Bronchial epithelial cell (primary cell): ENCODE measurements around the gene TMCO4. TPM values are rescaled to one million over a fixed set of nuclear protein-coding genes. Genes with fewer than 3 reads are reported as not detected.

Experiments used
- DNase-seq: peaks from one replicate; pipeline ENCODE4 v3.0.0-alpha.2; 2010; ENCODE audit warnings: low read depth
- FAIRE-seq: peaks from 2 replicates; lab custom pipeline; 2011; peaks lifted over from hg19 to GRCh38; lab: Jason Lieb, UNC
- H3K27me3 ChIP-seq: 2 replicates; pipeline ENCODE4 v1.5.1; 2011; ENCODE audit warnings: low read length; ENCODE audit not compliant: control insufficient read depth, insufficient read depth
- H3K36me3 ChIP-seq: 2 replicates; pipeline ENCODE4 v1.5.1; 2011; ENCODE audit warnings: low read length; ENCODE audit not compliant: control insufficient read depth, insufficient read depth
- H3K4me3 ChIP-seq: 2 replicates; pipeline ENCODE4 v1.5.1; 2011; ENCODE audit warnings: mild to moderate bottlenecking, low read depth, low read length, control low read depth
- total RNA-seq: library from RNA; depleted of rRNA; stranded (reverse); fragments of >200 nt; gene quantifications from 2 replicates; pipeline ENCODE4 v1.2.1, GENCODE V29; 2014
- TF ChIP-seq, protein P1 (sequence below): IDR thresholded peaks from 2 replicates; pipeline ENCODE4 v1.5.1; 2011; ENCODE audit warnings: mild to moderate bottlenecking, moderate library complexity, low read length, control low read depth, inconsistent platforms; ENCODE audit not compliant: insufficient read depth, severe bottlenecking

Gene TMCO4
- total RNA-seq, 1 donor from 2014 or later, result 2.6 TPM

DNA sequence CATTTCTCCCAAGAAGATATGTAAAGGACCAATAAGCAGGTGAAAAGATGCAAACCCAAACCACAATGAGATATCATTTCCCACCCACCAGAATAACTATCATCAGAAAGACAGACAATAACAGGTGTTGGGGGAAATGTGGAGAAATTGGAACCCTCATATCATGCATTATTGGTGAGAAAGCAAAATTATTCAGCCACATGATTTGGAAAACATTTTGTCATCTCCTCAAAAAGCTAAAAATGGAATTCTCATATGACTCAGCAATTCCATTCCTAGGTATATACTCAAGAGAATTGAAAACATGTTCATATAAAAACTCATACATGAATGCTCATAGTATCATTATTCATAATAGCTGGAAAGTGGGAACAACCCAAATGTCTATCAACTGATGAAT lies 40.5 kb upstream of the TMCO4 start:
- TF ChIP-seq, protein P1, sequence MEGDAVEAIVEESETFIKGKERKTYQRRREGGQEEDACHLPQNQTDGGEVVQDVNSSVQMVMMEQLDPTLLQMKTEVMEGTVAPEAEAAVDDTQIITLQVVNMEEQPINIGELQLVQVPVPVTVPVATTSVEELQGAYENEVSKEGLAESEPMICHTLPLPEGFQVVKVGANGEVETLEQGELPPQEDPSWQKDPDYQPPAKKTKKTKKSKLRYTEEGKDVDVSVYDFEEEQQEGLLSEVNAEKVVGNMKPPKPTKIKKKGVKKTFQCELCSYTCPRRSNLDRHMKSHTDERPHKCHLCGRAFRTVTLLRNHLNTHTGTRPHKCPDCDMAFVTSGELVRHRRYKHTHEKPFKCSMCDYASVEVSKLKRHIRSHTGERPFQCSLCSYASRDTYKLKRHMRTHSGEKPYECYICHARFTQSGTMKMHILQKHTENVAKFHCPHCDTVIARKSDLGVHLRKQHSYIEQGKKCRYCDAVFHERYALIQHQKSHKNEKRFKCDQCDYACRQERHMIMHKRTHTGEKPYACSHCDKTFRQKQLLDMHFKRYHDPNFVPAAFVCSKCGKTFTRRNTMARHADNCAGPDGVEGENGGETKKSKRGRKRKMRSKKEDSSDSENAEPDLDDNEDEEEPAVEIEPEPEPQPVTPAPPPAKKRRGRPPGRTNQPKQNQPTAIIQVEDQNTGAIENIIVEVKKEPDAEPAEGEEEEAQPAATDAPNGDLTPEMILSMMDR, result no peak
- Histone ChIP-seq H3K4me3 (no peak overlapping the region), H3K27me3 (no peaks in the 10 kb centered on the region), H3K36me3 (no peaks in the 10 kb centered on the region)
- peak; percentile 9 for DNase-seq
- FAIRE-seq, result no peak

DNA sequence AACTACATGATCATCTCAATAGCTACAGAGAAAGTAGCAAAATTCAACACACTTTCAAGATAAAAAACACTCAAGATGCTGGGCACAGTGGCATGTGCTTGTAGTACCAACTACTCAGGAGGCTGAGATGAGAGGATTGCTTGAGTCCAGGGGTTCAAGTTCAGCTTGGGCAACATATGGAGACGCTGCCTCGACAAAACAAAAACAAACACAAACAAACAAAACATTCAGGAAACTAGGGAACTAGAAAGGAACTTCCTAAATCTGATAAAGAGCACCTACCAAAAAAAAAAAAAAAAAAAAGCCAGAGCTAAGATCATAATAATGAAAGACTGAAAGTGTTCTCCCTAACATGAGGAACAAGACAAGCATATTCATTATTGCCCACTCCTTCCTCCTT lies 38.1 kb upstream of the TMCO4 start:
- TF ChIP-seq, protein P1, result no peak
- H3K27me3 ChIP-seq, result no peaks in the 10 kb centered on the region
- no peak for DNase-seq
- H3K36me3 ChIP-seq, result no peaks in the 10 kb centered on the region
- no peak overlapping the region for H3K4me3 ChIP-seq
- FAIRE-seq, result no peak

DNA sequence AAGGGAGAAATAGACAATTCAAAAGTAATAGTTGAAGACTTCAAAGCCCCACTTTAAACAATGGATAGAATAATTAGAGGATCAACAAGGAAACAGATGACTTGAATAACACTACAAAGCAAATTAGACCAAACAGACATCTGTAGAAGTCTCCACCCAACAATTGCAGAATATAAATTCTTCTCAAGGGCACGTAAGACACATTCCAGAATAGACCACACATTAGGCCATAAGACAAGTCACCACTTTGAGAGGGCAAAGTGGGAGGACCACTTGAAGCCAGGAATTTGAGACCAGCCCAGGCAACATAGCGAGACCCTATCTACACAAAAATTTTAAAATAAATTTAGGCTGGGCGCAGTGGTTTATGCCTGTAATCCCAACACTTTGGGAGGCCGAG lies 35.9 kb upstream of the TMCO4 start:
- Histone ChIP-seq H3K4me3 (no peak overlapping the region), H3K36me3 (no peaks in the 10 kb centered on the region), H3K27me3 (no peaks in the 10 kb centered on the region)
- DNase-seq (no peak), FAIRE-seq (no peak)
- TF ChIP-seq, protein P1, result no peak

DNA sequence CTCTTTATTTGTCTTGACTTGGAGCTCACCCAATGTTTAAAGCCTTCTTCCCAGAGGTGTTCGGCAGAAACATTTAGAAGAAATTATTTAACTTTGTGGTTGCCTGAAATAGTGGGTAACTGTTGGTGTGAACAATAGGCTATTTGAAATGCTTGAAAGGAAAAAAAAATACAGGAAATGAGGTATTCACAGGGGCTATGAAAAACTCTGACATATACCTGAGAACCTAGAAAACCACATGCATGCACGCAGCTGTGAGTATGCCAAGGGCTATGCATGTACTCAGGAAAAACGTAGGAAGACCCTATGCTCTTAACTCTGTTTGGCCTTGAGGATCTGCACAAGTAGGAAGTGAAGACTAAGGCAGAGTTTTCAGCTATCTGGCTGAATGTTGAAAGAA lies 31.7 kb upstream of the TMCO4 start:
- TF ChIP-seq, protein P1, result no peak
- DNase-seq, result no peak
- Histone ChIP-seq H3K27me3 (no peaks in the 10 kb centered on the region), H3K36me3 (no peaks in the 10 kb centered on the region), H3K4me3 (no peak overlapping the region)
- FAIRE-seq, result peak; percentile 18

DNA sequence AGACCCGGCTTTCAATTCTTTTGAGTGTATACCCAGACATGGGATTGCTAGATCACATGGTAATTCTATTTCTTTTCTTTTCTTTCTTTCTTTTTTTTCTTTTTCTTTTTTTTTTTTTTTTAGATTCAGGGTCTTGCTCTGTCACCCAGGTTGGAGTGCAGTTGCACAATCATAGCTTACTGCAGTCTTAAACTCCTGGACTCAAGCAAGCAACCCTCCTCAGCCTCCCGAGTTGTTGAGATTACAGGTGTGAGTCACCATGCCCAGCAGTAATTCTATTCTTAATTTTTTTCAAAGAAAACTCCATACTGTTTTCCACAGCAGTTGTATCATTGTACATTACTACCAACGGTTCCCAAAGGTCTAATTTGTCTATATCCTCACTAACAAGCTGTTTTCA lies 28.8 kb upstream of the TMCO4 start:
- TF ChIP-seq, protein P1, result no peak
- DNase-seq (peak; percentile 42), FAIRE-seq (no peak)
- Histone ChIP-seq H3K4me3 (no peak overlapping the region), H3K27me3 (peaks cover 3% of the 10 kb centered on the region), H3K36me3 (no peaks in the 10 kb centered on the region)

DNA sequence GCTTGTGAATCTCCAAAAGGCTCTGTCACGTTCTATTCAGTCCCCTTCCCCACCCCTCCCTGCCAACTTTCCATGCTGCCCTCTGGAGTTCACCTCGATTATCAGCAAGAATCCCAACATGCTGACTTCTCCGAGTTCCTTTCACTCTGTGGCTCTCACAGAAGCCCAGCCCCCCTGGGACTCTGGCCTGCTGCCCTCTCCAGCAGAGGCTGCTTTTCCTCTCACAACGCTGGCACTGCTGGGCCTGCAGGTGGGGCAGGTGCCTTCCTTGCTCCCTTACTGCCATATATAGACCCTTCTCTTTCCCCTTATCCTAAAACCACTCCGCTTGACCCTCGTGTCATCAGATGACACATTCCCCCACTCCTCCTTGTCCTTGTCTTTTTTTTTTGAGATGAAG lies 25.6 kb upstream of the TMCO4 start:
- DNase-seq (no peak), FAIRE-seq (peak; percentile 28)
- H3K4me3 ChIP-seq, result no peak overlapping the region
- TF ChIP-seq, protein P1, result no peak
- peaks cover 3% of the 10 kb centered on the region for H3K27me3 ChIP-seq
- H3K36me3 ChIP-seq, result no peaks in the 10 kb centered on the region
